ENCODE measurements around the gene PBXIP1.

DNA sequence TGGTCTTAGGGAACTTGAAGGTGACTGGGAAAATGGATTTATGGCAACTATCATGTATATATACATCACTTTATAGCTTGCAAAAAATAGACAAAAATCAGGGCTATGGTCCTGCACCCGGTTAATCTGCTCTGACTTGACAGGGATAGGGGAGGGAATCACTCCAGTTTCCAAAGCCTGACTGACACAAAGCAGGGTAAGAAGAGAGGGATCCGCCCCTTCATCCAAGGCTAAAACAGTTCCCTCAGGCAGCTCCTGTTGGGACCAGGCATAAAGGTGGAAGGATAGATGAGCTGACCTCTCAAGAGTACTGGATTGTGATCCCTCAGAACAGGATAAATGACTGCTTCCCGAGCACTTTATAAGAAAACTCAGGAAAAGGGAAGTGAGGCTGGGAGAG lies 1.4 kb downstream of the PBXIP1 start:
- TF ChIP-seq, protein P1, sequence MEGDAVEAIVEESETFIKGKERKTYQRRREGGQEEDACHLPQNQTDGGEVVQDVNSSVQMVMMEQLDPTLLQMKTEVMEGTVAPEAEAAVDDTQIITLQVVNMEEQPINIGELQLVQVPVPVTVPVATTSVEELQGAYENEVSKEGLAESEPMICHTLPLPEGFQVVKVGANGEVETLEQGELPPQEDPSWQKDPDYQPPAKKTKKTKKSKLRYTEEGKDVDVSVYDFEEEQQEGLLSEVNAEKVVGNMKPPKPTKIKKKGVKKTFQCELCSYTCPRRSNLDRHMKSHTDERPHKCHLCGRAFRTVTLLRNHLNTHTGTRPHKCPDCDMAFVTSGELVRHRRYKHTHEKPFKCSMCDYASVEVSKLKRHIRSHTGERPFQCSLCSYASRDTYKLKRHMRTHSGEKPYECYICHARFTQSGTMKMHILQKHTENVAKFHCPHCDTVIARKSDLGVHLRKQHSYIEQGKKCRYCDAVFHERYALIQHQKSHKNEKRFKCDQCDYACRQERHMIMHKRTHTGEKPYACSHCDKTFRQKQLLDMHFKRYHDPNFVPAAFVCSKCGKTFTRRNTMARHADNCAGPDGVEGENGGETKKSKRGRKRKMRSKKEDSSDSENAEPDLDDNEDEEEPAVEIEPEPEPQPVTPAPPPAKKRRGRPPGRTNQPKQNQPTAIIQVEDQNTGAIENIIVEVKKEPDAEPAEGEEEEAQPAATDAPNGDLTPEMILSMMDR (IDR thresholded peaks at IDR 0.05) = no peak
- TF ChIP-seq POLR2A (IDR thresholded peaks at IDR 0.05) (no peak), POLR2AphosphoS5 (IDR thresholded peaks at IDR 0.05) (no peak), EP300 (IDR thresholded peaks at IDR 0.05) (no peak)

Measured in suprapubic skin (tissue), 4 donors.